ENCODE data around the gene MAL.

MAL gene

GRCh38 chr2:95050385-95051300, 25.1 kb downstream of the MAL start:
- no peak for DNase-seq

GRCh38 chr2:95051626-95052025, 26.1 kb downstream of the MAL start:
- no peak for DNase-seq

GRCh38 chr2:95052307-95052706, 26.8 kb downstream of the MAL start:
- DNase-seq, result no peak

GRCh38 chr2:95052804-95053479, 27.4 kb downstream of the MAL start:
- no peak for DNase-seq

- DNase-seq, result no peak
These were observed 28.0 kb downstream of the MAL start for GRCh38 chr2:95053543-95053942.

- DNase-seq, result no peak
These were observed 28.5 kb downstream of the MAL start for GRCh38 chr2:95054016-95054415.

GRCh38 chr2:95055262-95055661, 29.8 kb downstream of the MAL start:
- no peak for DNase-seq

GRCh38 chr2:95056044-95056443, 30.5 kb downstream of the MAL start:
- DNase-seq, result no peak

- DNase-seq, result no peak
These were observed 31.3 kb downstream of the MAL start for GRCh38 chr2:95056461-95057459.

GRCh38 chr2:95057535-95058370, 32.2 kb downstream of the MAL start:
- DNase-seq, result no peak

GRCh38 chr2:95058466-95058988, 33.0 kb downstream of the MAL start:
- no peak for DNase-seq

- no peak for DNase-seq
These were observed 33.6 kb downstream of the MAL start for GRCh38 chr2:95058989-95059641.

- DNase-seq, result no peak
These were observed 34.3 kb downstream of the MAL start for GRCh38 chr2:95059656-95060370.

- DNase-seq, result no peak
These were observed 35.1 kb downstream of the MAL start for GRCh38 chr2:95060446-95061118.

GRCh38 chr2:95061119-95061512, 35.6 kb downstream of the MAL start:
- DNase-seq, result no peak

GRCh38 chr2:95061601-95062183, 36.2 kb downstream of the MAL start:
- no peak for DNase-seq

- no peak for DNase-seq
These were observed 37.0 kb downstream of the MAL start for GRCh38 chr2:95062242-95063085.
